Ascending aorta (tissue), 2 donors: ENCODE results near the gene AHCYL2. TPM values are rescaled to one million over a fixed set of nuclear protein-coding genes. Genes with fewer than 3 reads are reported as not detected.
"Not testable (repeated sequence)": the region's sequence is repeated elsewhere in the genome, so short reads cannot be mapped to it uniquely, and the experiment has no call there.

ENCODE experiments used
- DNase-seq, 2 donors: peaks; one replicate each; pipeline ENCODE4 v3.0.0-alpha.2; 2019; ENCODE audit warnings: low spot score in 2 of 2
- H3K27ac ChIP-seq, 2 donors: fragments of 200-600 bp; sonication (generic); one replicate each; pipeline ENCODE4 v1.5.1; 2016 to 2017; ENCODE audit warnings: mild to moderate bottlenecking in 1 of 2
- H3K27me3 ChIP-seq: fragments of 200-600 bp; sonication (generic); one replicate; pipeline ENCODE4 v1.5.1; 2017
- H3K36me3 ChIP-seq, 2 donors: fragments of 200-600 bp; sonication (generic); one replicate each; pipeline ENCODE4 v1.5.1; 2016
- H3K4me1 ChIP-seq, 2 donors: fragments of 200-600 bp; sonication (generic); one replicate each; pipeline ENCODE4 v1.5.1; 2016 to 2017; ENCODE audit warnings: mild to moderate bottlenecking in 1 of 2
- H3K4me3 ChIP-seq, 2 donors: fragments of 200-600 bp; sonication (generic); one replicate each; pipeline ENCODE4 v1.5.1; 2016 to 2017; ENCODE audit warnings: mild to moderate bottlenecking in 1 of 2
- H3K9me3 ChIP-seq, 2 donors: fragments of 200-600 bp; sonication (generic); one replicate each; pipeline ENCODE4 v1.5.1; 2016
- CTCF ChIP-seq, 3 experiments: fragments of 200-600 bp in 2 of 3; fragments of 450-650 bp in 1 of 3; sonication (generic) in 2 of 3; IDR thresholded peaks; one replicate each; pipeline ENCODE4 v1.5.1; 2016 to 2019; ENCODE audit warnings: antibody characterized with exemption in 3 of 3, mild to moderate bottlenecking in 1 of 3, moderate library complexity in 1 of 3
- intact Hi-C: fragments of 100-400 bp; cut with DNase I; formaldehyde crosslinking; loops from one replicate; pipeline ENCODE4 v1.15.1; 2023
- total RNA-seq: library from RNA; depleted of rRNA; stranded (reverse); fragments of >200 nt; gene quantifications from one replicate; pipeline ENCODE4 v1.1.0, GENCODE V29; 2016

The AHCYL2 gene
- total RNA-seq, 1 donor from 2014 or later, result 62.9 TPM

GRCh38 chr7:129210989-129211312 lies 13.9 kb upstream of the AHCYL2 start:
- Histone ChIP-seq H3K4me1 (no peaks in the 10 kb centered on the region), H3K36me3 (peaks cover 8 to 15% of the 10 kb centered on the region in 2 donors), H3K4me3 (no peak overlapping the region), H3K9me3 (no peaks in the 10 kb centered on the region), H3K27me3 (no peaks in the 10 kb centered on the region), H3K27ac (no peak overlapping the region)
- intact Hi-C loops, result loop anchor here (1.0 to 5.0 kb wide), 2 partner anchors 47 to 154 kb away; partner anchors contain the start of gene TNPO3
- no peak for DNase-seq
- no peak for TF ChIP-seq CTCF (IDR thresholded peaks at IDR 0.05)

DNA sequence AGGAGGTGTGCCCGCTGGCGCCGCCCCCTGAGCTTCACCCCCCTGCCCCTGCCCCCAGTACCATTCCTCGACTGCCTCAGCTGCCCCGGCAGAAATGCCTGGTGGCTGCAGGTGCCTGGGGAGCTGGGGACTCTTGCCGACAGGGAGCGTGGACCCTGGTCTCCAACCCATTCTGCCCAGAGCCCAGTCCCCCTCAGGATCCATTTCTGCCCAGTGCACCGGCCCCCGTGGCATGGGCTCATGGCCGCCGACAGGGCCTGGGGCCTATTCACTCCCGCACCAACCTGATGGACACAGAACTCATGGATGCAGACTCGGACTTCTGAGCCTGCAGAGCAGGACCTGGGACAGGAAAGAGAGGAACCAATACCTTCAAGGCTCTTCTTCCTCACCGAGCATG lies 12.7 kb upstream of the AHCYL2 start:
- H3K9me3 ChIP-seq, result no peaks in the 10 kb centered on the region
- no peaks in the 10 kb centered on the region for H3K27me3 ChIP-seq
- DNase-seq, result no peak
- H3K27ac ChIP-seq, result no peak overlapping the region
- intact Hi-C loops, result loop anchor here (5.0 kb wide), 1 partner anchor 155 kb away; the partner anchor contains the start of gene TNPO3
- peaks cover 8% of the 10 kb centered on the region in 2 donors for H3K36me3 ChIP-seq
- no peak overlapping the region for H3K4me3 ChIP-seq
- TF ChIP-seq CTCF (IDR thresholded peaks at IDR 0.05), result no peak
- H3K4me1 ChIP-seq, result no peaks in the 10 kb centered on the region

DNA sequence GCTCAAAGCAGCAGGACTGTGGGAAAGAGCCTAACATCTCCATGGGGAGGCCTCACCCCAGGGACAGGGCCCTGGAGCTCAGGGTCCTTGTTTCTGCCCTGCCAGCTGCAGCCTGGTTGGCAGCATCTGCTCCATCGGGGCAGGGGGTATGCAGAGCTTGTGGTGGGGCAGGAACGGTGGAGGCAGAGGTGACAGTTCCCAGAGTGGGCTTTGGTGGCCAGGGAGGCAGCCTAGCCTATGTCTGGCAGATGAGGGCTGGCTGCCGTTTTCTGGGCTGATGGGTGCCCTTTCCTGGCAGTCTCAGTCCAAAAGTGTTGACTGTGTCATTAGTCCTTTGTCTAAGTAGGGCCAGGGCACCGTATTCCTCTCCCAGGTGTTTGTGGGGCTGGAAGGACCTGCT lies 12.2 kb upstream of the AHCYL2 start:
- TF ChIP-seq CTCF (IDR thresholded peaks at IDR 0.05), result no peak
- no peak for DNase-seq
- Histone ChIP-seq H3K27ac (no peak overlapping the region), H3K4me1 (no peaks in the 10 kb centered on the region), H3K4me3 (no peak overlapping the region), H3K36me3 (peaks cover 8% of the 10 kb centered on the region in 2 donors), H3K9me3 (no peaks in the 10 kb centered on the region), H3K27me3 (no peaks in the 10 kb centered on the region)
- intact Hi-C loops, result loop anchor here (5.0 kb wide), 1 partner anchor 155 kb away; the partner anchor contains the start of gene TNPO3

DNA sequence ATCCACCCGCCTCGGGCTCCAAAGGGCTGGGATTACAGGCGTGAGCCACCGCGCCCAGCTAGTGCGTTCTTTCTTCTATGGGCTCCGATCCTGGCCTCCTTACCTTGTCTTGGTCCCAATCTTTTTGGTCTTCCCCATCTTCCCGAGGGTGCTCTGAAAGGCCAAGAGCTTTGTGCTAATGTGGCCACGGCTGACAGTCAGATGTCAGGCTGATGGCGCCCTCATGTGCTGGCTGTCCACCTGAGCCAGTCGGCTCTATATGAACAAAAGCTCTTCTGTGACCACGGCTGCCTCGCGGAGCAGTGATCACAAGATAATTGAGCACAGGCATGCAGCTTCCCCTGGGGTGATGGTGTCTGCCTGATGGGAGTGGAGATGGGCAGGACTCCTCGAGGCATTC lies 11.0 kb upstream of the AHCYL2 start:
- intact Hi-C loops, result loop anchor here (5.0 kb wide), 1 partner anchor 157 kb away; the partner anchor contains the start of gene TNPO3

GRCh38 chr7:129215691-129216090 lies 9.1 kb upstream of the AHCYL2 start:
- DNase-seq, H3K27me3 ChIP-seq, H3K36me3 ChIP-seq, H3K4me3 ChIP-seq, H3K9me3 ChIP-seq, H3K4me1 ChIP-seq, intact Hi-C loops, H3K27ac ChIP-seq: not testable (repeated sequence)

More for the DNA sequence above, 11.0 kb upstream of the AHCYL2 start:
- Histone ChIP-seq H3K27ac (no peak overlapping the region), H3K9me3 (no peaks in the 10 kb centered on the region), H3K36me3 (peaks cover 8% of the 10 kb centered on the region in 2 donors), H3K27me3 (no peaks in the 10 kb centered on the region), H3K4me3 (no peak overlapping the region), H3K4me1 (no peaks in the 10 kb centered on the region)
- DNase-seq, result no peak
- no peak for TF ChIP-seq CTCF (IDR thresholded peaks at IDR 0.05)

- DNase-seq, H3K27ac ChIP-seq, H3K4me1 ChIP-seq, intact Hi-C loops, H3K4me3 ChIP-seq, H3K9me3 ChIP-seq, H3K27me3 ChIP-seq, H3K36me3 ChIP-seq: not testable (repeated sequence)
Measured at GRCh38 chr7:129216101-129216715, 8.6 kb upstream of the AHCYL2 start.

DNA sequence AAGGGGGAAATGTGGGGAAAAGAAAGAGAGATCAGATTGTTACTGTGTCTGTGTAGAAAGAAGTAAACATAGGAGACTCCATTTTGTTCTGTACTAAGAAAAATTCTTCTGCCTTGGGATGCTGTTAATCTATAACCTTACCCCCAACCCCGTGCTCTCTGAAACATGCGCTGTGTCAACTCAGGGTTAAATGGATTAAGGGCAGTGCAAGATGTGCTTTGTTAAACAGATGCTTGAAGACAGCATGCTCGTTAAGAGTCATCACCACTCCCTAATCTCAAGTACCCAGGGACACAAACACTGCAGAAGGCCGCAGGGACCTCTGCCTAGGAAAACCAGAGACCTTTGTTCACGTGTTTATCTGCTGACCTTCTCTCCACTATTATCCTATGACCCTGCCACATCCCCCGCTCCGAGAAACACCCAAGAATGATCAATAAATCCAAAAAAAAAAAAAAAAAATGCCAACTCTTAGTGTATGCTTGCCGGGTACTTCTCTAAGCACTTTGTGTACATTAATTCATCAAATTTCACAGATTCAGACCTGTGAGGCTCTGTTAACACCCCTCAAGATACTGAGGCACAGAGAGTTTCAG lies 7.9 kb upstream of the AHCYL2 start:
- H3K36me3 ChIP-seq, H3K27me3 ChIP-seq, intact Hi-C loops, H3K9me3 ChIP-seq, H3K4me3 ChIP-seq, H3K27ac ChIP-seq, DNase-seq, H3K4me1 ChIP-seq: not testable (repeated sequence)
